HFFc6 (cell line): ENCODE measurements around the gene PPP2R5B. TPM values are rescaled to one million over a fixed set of nuclear protein-coding genes. Genes with fewer than 3 reads are reported as not detected.

ENCODE experiments used
- DNase-seq: peaks from one replicate; pipeline ENCODE4 v3.0.0-alpha.2; 2018
- H3K27ac Mint-ChIP-seq: 2 replicates; pipeline ENCODE4 v1.8.0; 2020; ENCODE audit warnings: mild to moderate bottlenecking, mixed read lengths
- H3K27me3 Mint-ChIP-seq: 2 replicates; pipeline ENCODE4 v1.8.0; 2021; ENCODE audit warnings: mild to moderate bottlenecking, moderate library complexity, mixed read lengths; ENCODE audit not compliant: insufficient read depth
- H3K36me3 Mint-ChIP-seq: 2 replicates; pipeline ENCODE4 v1.8.0; 2021; ENCODE audit warnings: low read depth, mixed read lengths
- H3K4me1 Mint-ChIP-seq: 2 replicates; pipeline ENCODE4 v1.8.0; 2020; ENCODE audit warnings: low read depth, mixed read lengths
- H3K4me3 Mint-ChIP-seq: 2 replicates; pipeline ENCODE4 v1.8.0; 2020; ENCODE audit warnings: mild to moderate bottlenecking, moderate library complexity, mixed read lengths
- H3K9me3 Mint-ChIP-seq: 2 replicates; pipeline ENCODE4 v1.8.0; 2020; ENCODE audit warnings: mild to moderate bottlenecking, mixed read lengths
- total RNA-seq, 6 experiments: library from RNA; stranded (reverse); fragmentation: NEBNext Ultra II Directional; extraction: Animal tissue kit (Norgen Biotek cat#: 25700); gene quantifications; 2 replicates in 1 of 6; 3 replicates in 5 of 6; pipeline ENCODE4 v1.2.3, GENCODE V29; 2021
- TF ChIP-seq, protein P1 (sequence below): fragments of 200-600 bp; sonication (generic); IDR thresholded peaks from 2 replicates; pipeline ENCODE4 v1.5.0; 2021; ENCODE audit warnings: antibody characterized with exemption, mild to moderate bottlenecking

PPP2R5B gene
- total RNA-seq, 6 experiments from 2014 or later: 16.2 to 28.1 (median 19.6) TPM

DNA sequence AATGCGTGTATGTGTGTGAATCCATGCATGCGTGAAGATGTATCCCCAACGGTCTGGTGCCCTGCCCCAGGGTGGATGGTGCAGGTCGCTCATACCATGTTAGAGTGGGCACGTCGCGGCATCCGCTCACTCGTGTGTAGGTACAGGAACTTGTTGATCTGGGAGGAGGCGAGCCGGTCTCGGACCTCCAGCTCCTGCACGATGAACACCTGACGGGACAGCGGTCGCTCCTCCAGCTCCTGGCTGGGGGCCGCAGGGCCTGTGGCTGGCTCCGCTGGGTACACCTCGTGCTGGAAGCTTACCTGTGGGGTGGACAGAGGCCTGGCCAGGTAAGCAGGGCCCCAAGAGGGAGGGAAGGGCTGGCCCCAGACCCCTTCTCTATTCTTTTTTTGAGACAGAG lies 25.9 kb upstream of the PPP2R5B start:
- Mint-ChIP-seq H3K4me1 (no peaks in the 10 kb centered on the region), H3K36me3 (peaks cover 7% of the 10 kb centered on the region), H3K27me3 (peaks cover 2% of the 10 kb centered on the region; the same call in 1 of the 2 replicates), H3K27ac (no peak overlapping the region), H3K4me3 (no peak overlapping the region), H3K9me3 (no peaks in the 10 kb centered on the region)
- no peak for DNase-seq
- TF ChIP-seq, protein P1, sequence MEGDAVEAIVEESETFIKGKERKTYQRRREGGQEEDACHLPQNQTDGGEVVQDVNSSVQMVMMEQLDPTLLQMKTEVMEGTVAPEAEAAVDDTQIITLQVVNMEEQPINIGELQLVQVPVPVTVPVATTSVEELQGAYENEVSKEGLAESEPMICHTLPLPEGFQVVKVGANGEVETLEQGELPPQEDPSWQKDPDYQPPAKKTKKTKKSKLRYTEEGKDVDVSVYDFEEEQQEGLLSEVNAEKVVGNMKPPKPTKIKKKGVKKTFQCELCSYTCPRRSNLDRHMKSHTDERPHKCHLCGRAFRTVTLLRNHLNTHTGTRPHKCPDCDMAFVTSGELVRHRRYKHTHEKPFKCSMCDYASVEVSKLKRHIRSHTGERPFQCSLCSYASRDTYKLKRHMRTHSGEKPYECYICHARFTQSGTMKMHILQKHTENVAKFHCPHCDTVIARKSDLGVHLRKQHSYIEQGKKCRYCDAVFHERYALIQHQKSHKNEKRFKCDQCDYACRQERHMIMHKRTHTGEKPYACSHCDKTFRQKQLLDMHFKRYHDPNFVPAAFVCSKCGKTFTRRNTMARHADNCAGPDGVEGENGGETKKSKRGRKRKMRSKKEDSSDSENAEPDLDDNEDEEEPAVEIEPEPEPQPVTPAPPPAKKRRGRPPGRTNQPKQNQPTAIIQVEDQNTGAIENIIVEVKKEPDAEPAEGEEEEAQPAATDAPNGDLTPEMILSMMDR: no peak

DNA sequence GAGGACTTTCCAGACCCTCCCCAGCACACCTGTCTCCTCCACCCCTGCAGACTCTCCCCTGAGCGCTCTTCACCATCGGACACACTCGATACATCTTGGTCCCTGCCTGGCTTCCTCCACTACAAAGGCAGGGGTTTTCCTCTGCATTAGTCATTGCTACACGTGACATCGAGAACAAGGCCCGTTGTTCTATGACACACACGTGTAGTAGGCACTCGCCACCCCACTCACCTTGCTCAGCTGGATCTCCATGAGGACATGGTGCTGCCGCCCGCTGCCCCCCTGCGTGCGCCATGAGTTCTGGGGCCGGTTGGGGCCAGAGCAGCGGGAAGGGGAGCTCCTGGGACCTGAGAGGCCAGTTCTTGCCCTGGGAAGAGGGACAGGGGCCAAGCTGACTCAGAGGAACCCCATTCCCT lies 24.2 kb upstream of the PPP2R5B start:
- peaks cover 2% of the 10 kb centered on the region; the same call in 1 of the 2 replicates for H3K27me3 Mint-ChIP-seq

DNA sequence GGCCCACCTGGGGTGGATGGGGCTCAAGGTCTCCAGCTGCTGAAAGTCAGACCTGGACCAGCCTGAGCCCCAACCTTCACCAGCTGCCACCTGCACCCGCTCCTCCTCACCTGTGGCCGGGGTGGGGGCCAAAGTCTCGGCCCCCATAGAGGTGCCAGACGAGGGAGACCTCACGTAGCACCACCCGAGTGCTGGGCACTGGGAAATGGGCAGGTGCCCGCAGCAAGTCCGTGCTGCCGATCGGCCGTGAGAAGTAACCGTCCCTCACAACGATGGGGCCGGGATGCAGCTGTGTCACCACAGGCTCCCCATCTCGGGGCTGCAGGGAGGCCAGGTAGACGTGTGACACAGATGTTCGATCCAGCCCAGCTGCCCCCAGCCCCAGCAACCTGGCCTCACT lies 23.7 kb upstream of the PPP2R5B start:
- H3K4me3 Mint-ChIP-seq: no peak overlapping the region
- H3K9me3 Mint-ChIP-seq: no peaks in the 10 kb centered on the region
- H3K27ac Mint-ChIP-seq: no peak overlapping the region
- H3K4me1 Mint-ChIP-seq: no peaks in the 10 kb centered on the region
- TF ChIP-seq, protein P1: no peak
- peaks cover 7% of the 10 kb centered on the region for H3K36me3 Mint-ChIP-seq
- H3K27me3 Mint-ChIP-seq: peaks cover 2% of the 10 kb centered on the region; the same call in 1 of the 2 replicates
- DNase-seq: no peak

More for the DNA sequence above, 24.2 kb upstream of the PPP2R5B start:
- H3K27ac Mint-ChIP-seq: no peak overlapping the region
- no peak overlapping the region for H3K4me3 Mint-ChIP-seq
- H3K36me3 Mint-ChIP-seq: peaks cover 7% of the 10 kb centered on the region
- no peak for DNase-seq
- no peaks in the 10 kb centered on the region for H3K4me1 Mint-ChIP-seq
- TF ChIP-seq, protein P1: no peak
- H3K9me3 Mint-ChIP-seq: no peaks in the 10 kb centered on the region

DNA sequence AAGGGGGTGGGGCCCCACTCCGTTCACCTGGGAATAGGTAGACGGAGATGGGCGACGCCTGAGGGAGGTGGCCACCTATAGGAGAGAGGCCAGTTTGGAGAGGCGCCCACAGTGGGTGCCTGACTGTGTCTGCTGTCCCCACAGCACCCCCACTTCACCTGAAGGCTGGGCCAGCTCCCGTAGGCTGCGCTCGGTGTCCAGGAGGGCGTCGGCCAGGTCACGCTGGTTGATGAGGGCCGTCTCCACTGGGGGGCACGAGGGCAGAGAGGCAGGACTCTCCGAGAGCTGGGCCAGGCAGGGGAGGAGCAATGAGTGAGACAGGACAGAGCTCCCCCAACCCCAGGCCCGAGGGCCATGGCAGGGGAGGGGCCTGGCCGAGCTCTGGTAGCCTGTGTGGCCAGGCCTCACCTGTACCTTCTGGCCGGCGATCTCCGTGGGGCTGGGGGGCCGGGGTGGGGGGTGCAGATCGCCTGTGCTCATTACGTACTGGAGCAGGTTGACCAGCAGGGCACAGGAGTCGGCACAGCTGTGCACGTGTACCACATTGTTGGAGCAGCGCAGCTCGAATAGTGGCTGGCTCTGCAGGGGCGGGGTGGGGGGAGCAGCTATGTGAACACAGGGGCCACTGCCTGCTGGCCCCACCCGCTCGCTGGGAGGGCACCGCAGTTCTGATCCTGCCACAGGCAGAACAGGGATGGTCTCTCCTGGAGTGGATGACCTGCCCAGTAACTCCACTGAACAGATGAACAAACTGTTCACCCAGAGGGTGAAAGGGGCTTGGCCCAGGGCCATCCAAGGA lies 22.2 kb upstream of the PPP2R5B start:
- H3K4me1 Mint-ChIP-seq: no peaks in the 10 kb centered on the region
- no peak overlapping the region for H3K27ac Mint-ChIP-seq
- no peak overlapping the region for H3K4me3 Mint-ChIP-seq
- no peak for DNase-seq
- TF ChIP-seq, protein P1: no peak
- H3K9me3 Mint-ChIP-seq: no peaks in the 10 kb centered on the region
- H3K36me3 Mint-ChIP-seq: peaks cover 7% of the 10 kb centered on the region
- peaks cover 2% of the 10 kb centered on the region; the same call in 1 of the 2 replicates for H3K27me3 Mint-ChIP-seq

DNA sequence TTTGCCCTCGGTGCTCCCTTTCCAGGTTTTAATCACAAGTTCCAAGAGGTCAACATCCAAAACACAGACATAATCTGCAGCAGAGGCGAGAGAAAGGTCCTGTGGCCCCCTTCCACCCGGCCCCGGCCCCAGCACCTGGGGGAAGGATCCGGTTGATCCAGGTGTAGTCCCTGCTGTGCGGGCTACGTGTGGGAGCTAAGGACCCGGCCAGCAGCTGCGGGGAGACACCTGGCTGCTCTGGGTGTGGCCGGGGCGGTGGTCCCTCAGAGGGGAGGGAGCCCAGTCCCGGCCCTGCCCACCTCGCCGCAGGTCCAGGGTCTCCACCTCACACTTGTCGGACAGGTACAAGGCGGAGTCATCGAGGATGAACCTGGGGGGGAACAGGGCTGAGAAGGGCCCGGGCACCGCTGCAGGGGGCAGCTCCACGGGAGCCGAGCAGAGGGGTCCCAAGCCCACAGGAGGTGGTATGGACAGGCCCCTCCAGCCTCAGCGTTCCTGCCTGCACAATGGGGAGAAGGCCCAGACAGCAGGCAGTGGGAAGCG lies 21.1 kb upstream of the PPP2R5B start:
- TF ChIP-seq, protein P1: no peak
- no peak for DNase-seq
- no peaks in the 10 kb centered on the region for H3K9me3 Mint-ChIP-seq
- no peak overlapping the region for H3K4me3 Mint-ChIP-seq
- peaks cover 7% of the 10 kb centered on the region for H3K36me3 Mint-ChIP-seq
- H3K27ac Mint-ChIP-seq: no peak overlapping the region
- peaks cover 2% of the 10 kb centered on the region; the same call in 1 of the 2 replicates for H3K27me3 Mint-ChIP-seq
- no peaks in the 10 kb centered on the region for H3K4me1 Mint-ChIP-seq
